Neuronal stem cell (in vitro differentiated cells): ENCODE results near the gene SOCS2.

Experiments
- DNase-seq: peaks from one replicate; pipeline ENCODE4 v3.0.0-alpha.2; 2013; ENCODE audit warnings: low spot score
- H2AFZ ChIP-seq: one replicate; pipeline ENCODE4 v1.6.1; 2013; ENCODE audit warnings: mild to moderate bottlenecking, low read length, inconsistent platforms
- H2AK5ac ChIP-seq: 2 replicates; pipeline ENCODE4 v1.6.1; 2013; ENCODE audit warnings: low read depth, mild to moderate bottlenecking, inconsistent platforms, low read length, moderate library complexity, mixed read lengths
- H2BK120ac ChIP-seq: 2 replicates; pipeline ENCODE4 v1.6.1; 2013; ENCODE audit warnings: low read depth, mild to moderate bottlenecking, inconsistent platforms, low read length, moderate library complexity, mixed read lengths
- H2BK12ac ChIP-seq: one replicate; pipeline ENCODE4 v1.6.1; 2013; ENCODE audit warnings: low read length, inconsistent platforms
- H2BK15ac ChIP-seq: 2 replicates; pipeline ENCODE4 v1.6.1; 2013; ENCODE audit warnings: mild to moderate bottlenecking, low read length, inconsistent platforms, mixed read lengths
- H2BK5ac ChIP-seq: one replicate; pipeline ENCODE4 v1.6.1; 2013; ENCODE audit warnings: inconsistent platforms, mild to moderate bottlenecking, low read length, moderate library complexity
- H3K14ac ChIP-seq: one replicate; pipeline ENCODE4 v1.6.1; 2013; ENCODE audit warnings: low read length, inconsistent platforms
- H3K18ac ChIP-seq: 2 replicates; pipeline ENCODE4 v1.6.1; 2013; ENCODE audit warnings: low read length, inconsistent platforms
- H3K23ac ChIP-seq: 2 replicates; pipeline ENCODE4 v1.6.1; 2013; ENCODE audit warnings: low read depth, mild to moderate bottlenecking, mixed read lengths, low read length, inconsistent platforms; ENCODE audit not compliant: poor library complexity
- H3K27ac ChIP-seq: replicated peaks from 3 replicates; pipeline ENCODE4 v1.5.1; 2013; ENCODE audit warnings: low read length, inconsistent platforms
- H3K27me3 ChIP-seq, 3 experiments: 2 replicates each; pipeline ENCODE4 v1.6.1; 2013; ENCODE audit warnings: low read length in 3 of 3, mild to moderate bottlenecking in 2 of 3, inconsistent platforms in 1 of 3, low read depth in 1 of 3, mixed read lengths in 1 of 3, moderate library complexity in 1 of 3; ENCODE audit not compliant: control insufficient read depth in 3 of 3, insufficient read depth in 3 of 3
- H3K36me3 ChIP-seq, 2 donors: replicated peaks in 1 of 2; 2 replicates each; pipeline ENCODE4 v1.6.1; 2013; ENCODE audit warnings: low read length in 2 of 2; ENCODE audit not compliant: control insufficient read depth in 2 of 2, insufficient read depth in 2 of 2
- H3K4ac ChIP-seq: 2 replicates; pipeline ENCODE4 v1.6.1; 2013; ENCODE audit warnings: inconsistent platforms, mild to moderate bottlenecking, low read length, moderate library complexity
- H3K4me1 ChIP-seq, 2 donors: 1 replicate in 1 of 2; 2 replicates in 1 of 2; pipeline ENCODE4 v1.6.1; 2013; ENCODE audit warnings: low read length in 2 of 2, low read depth in 1 of 2; ENCODE audit not compliant: control insufficient read depth in 2 of 2, insufficient read depth in 1 of 2
- H3K4me2 ChIP-seq: one replicate; pipeline ENCODE4 v1.6.1; 2013; ENCODE audit warnings: mild to moderate bottlenecking, low read length, inconsistent platforms; ENCODE audit not compliant: insufficient read depth, poor library complexity, severe bottlenecking
- H3K4me3 ChIP-seq, 2 donors: 2 replicates each; pipeline ENCODE4 v1.5.1; 2013; ENCODE audit warnings: low read length in 2 of 2, mild to moderate bottlenecking in 2 of 2, inconsistent platforms in 1 of 2, moderate library complexity in 1 of 2
- H3K79me1 ChIP-seq: one replicate; pipeline ENCODE4 v1.6.1; 2013; ENCODE audit warnings: low read depth, mild to moderate bottlenecking, inconsistent platforms, low read length, moderate library complexity
- H3K9ac ChIP-seq: one replicate; pipeline ENCODE4 v1.6.1; 2013; ENCODE audit warnings: mild to moderate bottlenecking, low read depth, low read length, inconsistent platforms; ENCODE audit not compliant: poor library complexity
- H3K9me3 ChIP-seq, 2 donors: replicated peaks in 1 of 2; 2 replicates each; pipeline versions ENCODE3 to v1.6.1; 2013; ENCODE audit warnings: low read length in 2 of 2, mild to moderate bottlenecking in 2 of 2, inconsistent platforms in 1 of 2, low read depth in 1 of 2, mixed read lengths in 1 of 2, moderate library complexity in 1 of 2; ENCODE audit not compliant: control insufficient read depth in 2 of 2, insufficient read depth in 1 of 2
- H4K8ac ChIP-seq: one replicate; pipeline ENCODE4 v1.6.1; 2013; ENCODE audit warnings: low read depth, mild to moderate bottlenecking, inconsistent platforms, low read length, moderate library complexity
- H4K91ac ChIP-seq: one replicate; pipeline ENCODE4 v1.6.1; 2013; ENCODE audit warnings: low read length, low read depth, mild to moderate bottlenecking, inconsistent platforms; ENCODE audit not compliant: poor library complexity
- WGBS, 2 donors: extraction: QIAGEN DNeasy Blood & Tissue Kit; methylation state at CpG; one replicate each; pipeline ENCODE4 v1.1.7; 2013; ENCODE audit warnings: missing lambda C conversion rate in 2 of 2, mixed read lengths in 1 of 2; ENCODE audit not compliant: insufficient read length in 2 of 2, insufficient replicate concordance in 1 of 2; ENCODE audit errors: extremely low coverage in 2 of 2; 5-methylcytosine and 5-hydroxymethylcytosine counted together

The SOCS2 gene

GRCh38 chr12:93599192-93599591 lies 26.7 kb downstream of the SOCS2 start:
- Histone ChIP-seq H3K4me3 (no peak overlapping the region), H3K4me1 (no peaks in the 10 kb centered on the region), H3K36me3 (no peaks in the 10 kb centered on the region), H3K9me3 (no peaks in the 10 kb centered on the region), H3K27me3 (no peaks in the 10 kb centered on the region), H2BK12ac (no peak overlapping the region), H2BK120ac (no peak overlapping the region), H3K14ac (no peak overlapping the region), H2BK5ac (no peak overlapping the region), H4K91ac (no peak overlapping the region), H3K18ac (no peak overlapping the region), H2AK5ac (no peak overlapping the region), H3K9ac (no peak overlapping the region), H3K4ac (no peak overlapping the region), H4K8ac (no peak overlapping the region), H3K4me2 (no peak overlapping the region), H3K27ac (no peak overlapping the region), H2AFZ (no peak overlapping the region), H2BK15ac (no peak overlapping the region), H3K23ac (no peak overlapping the region), H3K79me1 (no peaks in the 10 kb centered on the region)
- DNase-seq, result no peak
- WGBS, 2 donors, result no CpG with 5 or more reads among the region's 3 CpGs

GRCh38 chr12:93601591-93601990 lies 29.1 kb downstream of the SOCS2 start:
- H2BK12ac ChIP-seq, result no peak overlapping the region
- no peak overlapping the region for H3K14ac ChIP-seq
- H3K23ac ChIP-seq, result no peak overlapping the region
- DNase-seq, result no peak
- H4K8ac ChIP-seq, result no peak overlapping the region
- H2BK5ac ChIP-seq, result no peak overlapping the region
- H3K9ac ChIP-seq, result no peak overlapping the region
- H3K18ac ChIP-seq, result no peak overlapping the region
- no peak overlapping the region for H3K4ac ChIP-seq
- no peak overlapping the region for H2AFZ ChIP-seq
- H2AK5ac ChIP-seq, result no peak overlapping the region
- H2BK120ac ChIP-seq, result no peak overlapping the region
- no peaks in the 10 kb centered on the region for H3K4me1 ChIP-seq
- H3K36me3 ChIP-seq, result no peaks in the 10 kb centered on the region
- H3K4me2 ChIP-seq, result no peak overlapping the region
- WGBS, 2 donors, result no CpG with 5 or more reads among the region's 2 CpGs
- no peak overlapping the region for H4K91ac ChIP-seq
- no peak overlapping the region for H3K4me3 ChIP-seq
- H3K27ac ChIP-seq, result no peak overlapping the region
- no peaks in the 10 kb centered on the region for H3K27me3 ChIP-seq
- H3K9me3 ChIP-seq, result no peaks in the 10 kb centered on the region
- no peaks in the 10 kb centered on the region for H3K79me1 ChIP-seq
- no peak overlapping the region for H2BK15ac ChIP-seq

GRCh38 chr12:93602897-93603668 lies 30.6 kb downstream of the SOCS2 start:
- Histone ChIP-seq H3K23ac (no peak overlapping the region), H4K8ac (no peak overlapping the region), H2BK15ac (no peak overlapping the region), H3K27ac (no peak overlapping the region), H4K91ac (no peak overlapping the region), H3K79me1 (no peaks in the 10 kb centered on the region), H2BK5ac (no peak overlapping the region), H3K9ac (no peak overlapping the region), H3K14ac (no peak overlapping the region), H2AFZ (no peak overlapping the region), H2AK5ac (no peak overlapping the region), H3K36me3 (no peaks in the 10 kb centered on the region), H3K4me1 (no peaks in the 10 kb centered on the region), H3K9me3 (no peaks in the 10 kb centered on the region), H3K4ac (no peak overlapping the region), H3K18ac (no peak overlapping the region), H3K27me3 (no peaks in the 10 kb centered on the region), H2BK12ac (no peak overlapping the region), H3K4me2 (no peak overlapping the region), H2BK120ac (no peak overlapping the region), H3K4me3 (no peak overlapping the region)
- no CpG with 5 or more reads among the region's 8 CpGs for WGBS, 2 donors
- DNase-seq, result no peak

- WGBS, 2 donors, result no CpG with 5 or more reads among the region's 4 CpGs
- Histone ChIP-seq H3K27me3 (no peaks in the 10 kb centered on the region), H3K4me2 (no peak overlapping the region), H3K27ac (no peak overlapping the region), H3K9me3 (no peaks in the 10 kb centered on the region), H3K4me3 (no peak overlapping the region), H3K4me1 (no peaks in the 10 kb centered on the region), H4K8ac (no peak overlapping the region), H2BK5ac (no peak overlapping the region), H3K9ac (no peak overlapping the region), H2BK120ac (no peak overlapping the region), H2AFZ (no peak overlapping the region), H2BK15ac (no peak overlapping the region), H4K91ac (no peak overlapping the region), H3K36me3 (no peaks in the 10 kb centered on the region), H3K4ac (no peak overlapping the region), H3K23ac (no peak overlapping the region), H3K79me1 (no peaks in the 10 kb centered on the region), H3K14ac (no peak overlapping the region), H2BK12ac (no peak overlapping the region), H2AK5ac (no peak overlapping the region), H3K18ac (no peak overlapping the region)
- no peak for DNase-seq
Observed at GRCh38 chr12:93603762-93604161, 31.3 kb downstream of the SOCS2 start.
